Measurements from ENCODE around the gene KIF16B. TPM values are rescaled to one million over a fixed set of nuclear protein-coding genes. Genes with fewer than 3 reads are reported as not detected.

Gene KIF16B
- total and polyA plus RNA-seq, 2 experiments from 2014 or later = 9.3 to 21.8 TPM

DNA sequence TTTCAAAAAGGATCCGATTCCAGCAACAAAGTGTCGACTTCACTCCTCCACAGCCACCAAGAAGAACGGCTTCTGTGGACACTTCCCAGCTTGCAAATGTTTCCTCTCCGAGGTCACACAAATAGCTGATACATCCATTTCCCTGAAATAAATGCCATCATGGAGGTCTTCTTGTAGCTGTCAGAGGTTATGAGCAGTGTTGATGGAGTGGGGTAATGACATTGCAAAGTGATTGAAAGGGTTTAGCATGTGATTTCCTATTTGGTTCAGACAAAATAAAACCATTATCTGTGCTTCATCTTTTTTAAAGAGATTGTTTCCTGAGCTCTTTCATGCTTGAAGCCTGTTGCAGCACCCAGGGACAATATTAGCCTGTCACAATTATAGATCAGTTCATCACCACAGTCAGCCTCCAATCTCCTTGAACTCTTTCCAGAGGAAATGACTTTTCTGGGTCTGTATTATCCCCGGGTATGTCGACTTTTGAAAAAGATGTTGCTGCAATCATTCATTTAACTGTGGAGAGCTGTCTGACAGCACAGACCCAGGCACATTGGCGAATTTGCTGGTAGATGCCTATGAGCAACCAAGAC lies 16.9 kb upstream of the KIF16B start:
- H3K27ac ChIP-seq = no peak overlapping the region
- no peak overlapping the region for H2AFZ ChIP-seq
- no peaks in the 10 kb centered on the region for H3K9me3 ChIP-seq (ENCODE audit: low read depth)
- H3K4me2 ChIP-seq = no peak overlapping the region
- 78% methylated on average over 7 of the region's 7 CpGs for WGBS (ENCODE audit: low lambda C conversion rate, missing lambda C conversion rate)
- no peaks in the 10 kb centered on the region for H4K20me1 ChIP-seq (ENCODE audit: insufficient read depth, poor library complexity, severe bottlenecking)
- H3K4me1 ChIP-seq (ENCODE audit: insufficient read depth) = peaks cover 7% of the 10 kb centered on the region
- no peak overlapping the region for H3K4me3 ChIP-seq
- H3K36me3 ChIP-seq (replicated peaks; ENCODE audit: insufficient read depth, low read depth) = no peaks in the 10 kb centered on the region
- no peak for TF ChIP-seq EZH2 (IDR thresholded peaks at IDR 0.05; ENCODE audit: borderline replicate concordance)
- no peak for TF ChIP-seq EZH2phosphoT487 (IDR thresholded peaks at IDR 0.05; ENCODE audit: low read depth, severe bottlenecking, unreplicated experiment)
- TF ChIP-seq, protein P1, sequence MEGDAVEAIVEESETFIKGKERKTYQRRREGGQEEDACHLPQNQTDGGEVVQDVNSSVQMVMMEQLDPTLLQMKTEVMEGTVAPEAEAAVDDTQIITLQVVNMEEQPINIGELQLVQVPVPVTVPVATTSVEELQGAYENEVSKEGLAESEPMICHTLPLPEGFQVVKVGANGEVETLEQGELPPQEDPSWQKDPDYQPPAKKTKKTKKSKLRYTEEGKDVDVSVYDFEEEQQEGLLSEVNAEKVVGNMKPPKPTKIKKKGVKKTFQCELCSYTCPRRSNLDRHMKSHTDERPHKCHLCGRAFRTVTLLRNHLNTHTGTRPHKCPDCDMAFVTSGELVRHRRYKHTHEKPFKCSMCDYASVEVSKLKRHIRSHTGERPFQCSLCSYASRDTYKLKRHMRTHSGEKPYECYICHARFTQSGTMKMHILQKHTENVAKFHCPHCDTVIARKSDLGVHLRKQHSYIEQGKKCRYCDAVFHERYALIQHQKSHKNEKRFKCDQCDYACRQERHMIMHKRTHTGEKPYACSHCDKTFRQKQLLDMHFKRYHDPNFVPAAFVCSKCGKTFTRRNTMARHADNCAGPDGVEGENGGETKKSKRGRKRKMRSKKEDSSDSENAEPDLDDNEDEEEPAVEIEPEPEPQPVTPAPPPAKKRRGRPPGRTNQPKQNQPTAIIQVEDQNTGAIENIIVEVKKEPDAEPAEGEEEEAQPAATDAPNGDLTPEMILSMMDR (IDR thresholded peaks at IDR 0.05; ENCODE audit: poor library complexity) = no peak
- no peak for DNase-seq (ENCODE audit: low spot score)
- no peaks in the 10 kb centered on the region for H3K79me2 ChIP-seq
- H3K9me2 ChIP-seq (replicated peaks; ENCODE audit: insufficient read depth) = no peaks in the 10 kb centered on the region
- no peaks in the 10 kb centered on the region for H3K27me3 ChIP-seq

DNA sequence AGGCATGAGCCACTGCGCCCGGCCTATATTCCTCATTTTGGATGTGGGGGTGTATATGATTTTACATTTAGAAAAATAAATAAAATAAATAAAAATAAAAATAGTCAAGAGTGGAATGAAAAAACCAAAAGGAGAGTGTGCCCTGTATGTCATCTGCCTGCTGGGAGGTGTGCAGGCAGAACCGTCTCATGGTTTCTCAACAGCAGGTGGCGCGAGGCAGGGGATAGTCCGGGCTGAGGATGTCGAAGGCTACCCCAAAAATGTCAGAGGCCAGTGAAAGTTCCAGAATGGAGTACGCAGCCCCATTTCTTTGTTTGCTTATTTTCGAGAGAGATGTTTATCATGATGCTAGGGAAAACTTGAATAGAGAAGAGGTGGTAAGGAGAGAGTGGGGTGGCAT lies 16.4 kb upstream of the KIF16B start:
- Histone ChIP-seq H3K36me3 (replicated peaks; ENCODE audit: insufficient read depth, low read depth) (no peaks in the 10 kb centered on the region), H3K27me3 (no peaks in the 10 kb centered on the region), H4K20me1 (ENCODE audit: insufficient read depth, poor library complexity, severe bottlenecking) (no peaks in the 10 kb centered on the region), H3K27ac (no peak overlapping the region), H3K4me3 (no peak overlapping the region), H3K9me2 (replicated peaks; ENCODE audit: insufficient read depth) (no peaks in the 10 kb centered on the region), H3K79me2 (no peaks in the 10 kb centered on the region), H2AFZ (no peak overlapping the region), H3K9me3 (ENCODE audit: low read depth) (no peaks in the 10 kb centered on the region), H3K4me2 (no peak overlapping the region), H3K4me1 (ENCODE audit: insufficient read depth) (peaks cover 7% of the 10 kb centered on the region)
- no peak for DNase-seq (ENCODE audit: low spot score)
- 89% methylated on average over 9 of the region's 9 CpGs for WGBS (ENCODE audit: low lambda C conversion rate, missing lambda C conversion rate)
- no peak for TF ChIP-seq EZH2phosphoT487 (IDR thresholded peaks at IDR 0.05; ENCODE audit: low read depth, severe bottlenecking, unreplicated experiment)

DNA sequence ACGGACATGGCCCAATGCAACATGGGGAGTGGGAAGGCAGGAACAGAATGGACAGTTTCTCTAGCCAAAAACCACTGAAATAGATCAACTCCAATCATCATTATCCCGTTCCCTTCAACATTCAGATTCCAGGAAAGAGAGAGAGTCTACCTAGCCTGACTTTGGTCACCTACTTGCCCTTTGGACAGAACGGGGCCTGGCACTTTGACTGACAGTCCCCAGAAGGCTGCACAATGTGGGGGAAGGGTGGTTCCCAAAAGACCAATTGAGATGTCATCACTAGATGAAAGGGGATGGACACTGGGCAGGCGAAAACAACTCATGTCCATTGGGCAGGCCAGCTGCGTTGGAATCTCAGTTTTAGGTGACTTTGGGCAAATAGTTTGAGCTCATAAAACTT lies 15.0 kb upstream of the KIF16B start:
- WGBS (ENCODE audit: low lambda C conversion rate, missing lambda C conversion rate) = 81% methylated on average over 5 of the region's 5 CpGs
- H2AFZ ChIP-seq = no peak overlapping the region
- no peak overlapping the region for H3K27ac ChIP-seq

DNA sequence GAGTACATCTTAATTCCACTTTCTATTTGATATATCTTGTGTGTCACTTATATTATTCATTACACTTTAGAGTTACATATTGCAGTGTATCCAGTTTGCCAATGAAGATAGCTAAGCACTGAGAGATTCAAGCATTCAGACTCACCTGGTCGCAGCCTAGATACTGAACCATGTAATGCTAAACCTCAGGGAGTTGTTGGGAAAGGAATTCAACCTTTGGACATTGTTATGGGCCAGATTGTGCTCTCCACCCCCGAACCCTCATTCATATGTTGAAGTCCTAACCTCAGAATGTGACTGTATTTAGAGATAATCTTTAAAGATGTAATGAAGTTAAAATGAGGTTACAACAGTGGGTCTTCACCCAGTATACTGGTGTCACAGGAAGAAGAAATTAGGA lies 13.8 kb upstream of the KIF16B start:
- Histone ChIP-seq H3K27me3 (no peaks in the 10 kb centered on the region), H3K9me3 (ENCODE audit: low read depth) (no peaks in the 10 kb centered on the region), H4K20me1 (ENCODE audit: insufficient read depth, poor library complexity, severe bottlenecking) (no peaks in the 10 kb centered on the region), H3K9me2 (replicated peaks; ENCODE audit: insufficient read depth) (no peaks in the 10 kb centered on the region), H3K4me2 (peak overlapping the region; percentile 47), H3K27ac (peak overlapping the region; percentile 70), H3K4me3 (no peak overlapping the region), H2AFZ (no peak overlapping the region), H3K4me1 (ENCODE audit: insufficient read depth) (peaks cover 7% of the 10 kb centered on the region), H3K36me3 (replicated peaks; ENCODE audit: insufficient read depth, low read depth) (no peaks in the 10 kb centered on the region), H3K79me2 (no peaks in the 10 kb centered on the region)
- 57% methylated on average over 2 of the region's 2 CpGs for WGBS (ENCODE audit: low lambda C conversion rate, missing lambda C conversion rate)
- DNase-seq (ENCODE audit: low spot score) = peak; percentile 43
- TF ChIP-seq, protein P1 (IDR thresholded peaks at IDR 0.05; ENCODE audit: poor library complexity) = no peak

More for the DNA sequence above, 15.0 kb upstream of the KIF16B start:
- Histone ChIP-seq H3K27me3 (no peaks in the 10 kb centered on the region), H3K4me1 (ENCODE audit: insufficient read depth) (peaks cover 7% of the 10 kb centered on the region), H3K36me3 (replicated peaks; ENCODE audit: insufficient read depth, low read depth) (no peaks in the 10 kb centered on the region), H3K4me2 (no peak overlapping the region), H3K4me3 (no peak overlapping the region), H3K79me2 (no peaks in the 10 kb centered on the region), H3K9me2 (replicated peaks; ENCODE audit: insufficient read depth) (no peaks in the 10 kb centered on the region), H4K20me1 (ENCODE audit: insufficient read depth, poor library complexity, severe bottlenecking) (no peaks in the 10 kb centered on the region), H3K9me3 (ENCODE audit: low read depth) (no peaks in the 10 kb centered on the region)
- no peak for TF ChIP-seq EZH2phosphoT487 (IDR thresholded peaks at IDR 0.05; ENCODE audit: low read depth, severe bottlenecking, unreplicated experiment)
- TF ChIP-seq, protein P1 (IDR thresholded peaks at IDR 0.05; ENCODE audit: poor library complexity) = no peak
- TF ChIP-seq EZH2 (IDR thresholded peaks at IDR 0.05; ENCODE audit: borderline replicate concordance) = no peak
- DNase-seq (ENCODE audit: low spot score) = no peak

All from hepatocyte (in vitro differentiated cells).